ENCODE results near the gene CHAD. TPM values are rescaled to one million over a fixed set of nuclear protein-coding genes. Genes with fewer than 3 reads are reported as not detected.

The CHAD gene
- polyA plus RNA-seq, 1 experiment = not detected

GRCh38 chr17:50499270-50499669 is 30.6 kb upstream of the CHAD start:
- Histone ChIP-seq H3K36me3 (ENCODE audit: control insufficient read depth, insufficient read depth, low read length) (no peaks in the 10 kb centered on the region), H3K4me3 (ENCODE audit: low read depth, low read length) (no peak overlapping the region), H3K27me3 (ENCODE audit: control insufficient read depth, insufficient read depth, low read length) (no peaks in the 10 kb centered on the region)
- CTCF ChIA-PET = no interaction called here
- TF ChIP-seq CTCF (IDR thresholded peaks at IDR 0.05; ENCODE audit: insufficient read depth, low read depth, low read length) = no peak
- no peak for DNase-seq (ENCODE audit: low read depth)
- POLR2A ChIA-PET = no interaction called here

GRCh38 chr17:50498021-50498874 is 29.6 kb upstream of the CHAD start:
- H3K27me3 ChIP-seq (ENCODE audit: control insufficient read depth, insufficient read depth, low read length) = no peaks in the 10 kb centered on the region
- no peak overlapping the region for H3K4me3 ChIP-seq (ENCODE audit: low read depth, low read length)
- DNase-seq (ENCODE audit: low read depth) = no peak
- TF ChIP-seq CTCF (IDR thresholded peaks at IDR 0.05; ENCODE audit: insufficient read depth, low read depth, low read length) = no peak
- H3K36me3 ChIP-seq (ENCODE audit: control insufficient read depth, insufficient read depth, low read length) = no peaks in the 10 kb centered on the region
- ChIA-PET POLR2A (no interaction called here), CTCF (interaction anchor here (1.2 kb wide), 1 partner anchor 19 kb away, joined by 4 read pairs; no protein-coding TSS in a partner anchor)

GRCh38 chr17:50495918-50496317 is 27.2 kb upstream of the CHAD start:
- CTCF ChIA-PET = interaction anchor here (0.9 to 1.3 kb wide), 4 partner anchors 8 to 54 kb away, joined by 3 to 6 read pairs (median 3); no protein-coding TSS in a partner anchor
- H3K4me3 ChIP-seq (ENCODE audit: low read depth, low read length) = no peak overlapping the region
- POLR2A ChIA-PET = no interaction called here
- TF ChIP-seq CTCF (IDR thresholded peaks at IDR 0.05; ENCODE audit: insufficient read depth, low read depth, low read length) = no peak
- no peaks in the 10 kb centered on the region for H3K27me3 ChIP-seq (ENCODE audit: control insufficient read depth, insufficient read depth, low read length)
- H3K36me3 ChIP-seq (ENCODE audit: control insufficient read depth, insufficient read depth, low read length) = no peaks in the 10 kb centered on the region
- DNase-seq (ENCODE audit: low read depth) = no peak

GRCh38 chr17:50495217-50495823 is 26.6 kb upstream of the CHAD start:
- H3K27me3 ChIP-seq (ENCODE audit: control insufficient read depth, insufficient read depth, low read length) = no peaks in the 10 kb centered on the region
- no peak overlapping the region for H3K4me3 ChIP-seq (ENCODE audit: low read depth, low read length)
- ChIA-PET POLR2A (no interaction called here), CTCF (interaction anchor here (0.9 to 1.3 kb wide), 4 partner anchors 9 to 55 kb away, joined by 3 to 6 read pairs (median 3); no protein-coding TSS in a partner anchor)
- TF ChIP-seq CTCF (IDR thresholded peaks at IDR 0.05; ENCODE audit: insufficient read depth, low read depth, low read length) = no peak
- H3K36me3 ChIP-seq (ENCODE audit: control insufficient read depth, insufficient read depth, low read length) = no peaks in the 10 kb centered on the region
- DNase-seq (ENCODE audit: low read depth) = no peak

- H3K4me3 ChIP-seq (ENCODE audit: low read depth, low read length) = no peak overlapping the region
- no peaks in the 10 kb centered on the region for H3K36me3 ChIP-seq (ENCODE audit: control insufficient read depth, insufficient read depth, low read length)
- no peak for TF ChIP-seq CTCF (IDR thresholded peaks at IDR 0.05; ENCODE audit: insufficient read depth, low read depth, low read length)
- ChIA-PET CTCF (interaction anchor here (0.6 to 1.6 kb wide), 7 partner anchors 8 to 187 kb away, joined by 3 to 5 read pairs (median 3); no protein-coding TSS in a partner anchor), POLR2A (no interaction called here)
- H3K27me3 ChIP-seq (ENCODE audit: control insufficient read depth, insufficient read depth, low read length) = no peaks in the 10 kb centered on the region
- no peak for DNase-seq (ENCODE audit: low read depth)
Observed at GRCh38 chr17:50493744-50494143, 25.1 kb upstream of the CHAD start.
